T-helper 1 cell treated with Interleukin-12 subunit alpha and Interleukin-12 subunit beta and Interleukin-4 antibody, amounts not matched to agents 30 ng/mL and 1 ng/mL, for 36 hours (primary cell): ENCODE data around the gene NAXE. TPM values are rescaled to one million over a fixed set of nuclear protein-coding genes. Genes with fewer than 3 reads are reported as not detected.
"Not testable (repeated sequence)": the region's sequence is repeated elsewhere in the genome, so short reads cannot be mapped to it uniquely, and the experiment has no call there.

Source experiments
- intact Hi-C: fragments of 100-400 bp; cut with micrococcal nuclease; formaldehyde crosslinking; loops from one replicate; pipeline ENCODE4 v1.15.1; 2024
- total RNA-seq: library from RNA; stranded (reverse); gene quantifications from 2 replicates; pipeline ENCODE4 v1.2.3, GENCODE V29; 2022

The NAXE gene
- total RNA-seq, 1 donor from 2014 or later, result 58.2 TPM

DNA sequence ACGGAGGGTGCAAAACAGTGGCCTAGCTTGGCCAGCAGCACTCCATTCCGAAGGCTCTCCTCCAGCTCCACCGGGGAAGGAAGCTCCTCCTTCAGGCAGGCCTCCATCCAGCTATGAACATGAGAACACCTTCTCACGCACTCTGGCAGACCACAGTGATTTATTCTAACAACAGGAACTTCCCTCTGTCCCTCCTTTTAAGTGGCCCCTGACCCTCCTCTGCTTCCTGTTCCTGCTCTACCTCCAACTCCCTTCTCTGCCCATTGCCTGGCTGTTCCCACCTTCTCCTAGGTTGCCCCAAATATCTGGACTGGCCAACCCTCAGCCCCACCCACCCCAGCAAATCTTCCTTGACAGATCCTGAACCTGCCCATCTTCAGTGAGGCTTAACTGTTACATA lies 25.1 kb upstream of the NAXE start:
- intact Hi-C loops, result no loop called here

DNA sequence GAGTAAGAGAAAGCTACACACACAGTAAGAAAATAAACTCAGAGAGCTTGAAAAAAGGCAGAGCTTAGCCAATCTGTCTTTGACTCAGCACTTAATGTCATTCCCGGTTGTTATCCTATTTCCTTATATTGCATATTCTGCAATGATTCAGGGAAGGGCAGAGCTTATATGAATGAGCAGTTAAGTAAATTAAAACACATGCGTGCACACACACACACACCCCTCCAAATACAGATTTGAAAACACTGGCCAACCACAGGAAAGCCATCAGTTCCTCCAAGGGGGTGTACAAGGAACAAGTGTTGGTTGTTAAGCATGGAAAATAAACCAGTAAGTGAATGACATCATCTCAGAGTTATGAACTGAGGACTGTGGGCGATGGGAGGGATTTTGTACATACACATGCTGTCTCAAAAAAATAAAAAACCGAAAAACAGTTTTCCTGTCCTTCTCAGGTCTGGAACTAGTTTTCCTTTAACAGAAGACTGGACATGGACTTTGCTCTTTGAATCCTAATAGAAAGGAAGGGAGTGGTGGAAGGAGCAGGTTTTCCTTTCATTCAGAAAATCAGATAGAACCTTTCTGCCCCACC lies 20.2 kb upstream of the NAXE start:
- intact Hi-C loops, result loop anchor here (2.0 kb wide), 1 partner anchor 91 kb away; no protein-coding TSS in a partner anchor

DNA sequence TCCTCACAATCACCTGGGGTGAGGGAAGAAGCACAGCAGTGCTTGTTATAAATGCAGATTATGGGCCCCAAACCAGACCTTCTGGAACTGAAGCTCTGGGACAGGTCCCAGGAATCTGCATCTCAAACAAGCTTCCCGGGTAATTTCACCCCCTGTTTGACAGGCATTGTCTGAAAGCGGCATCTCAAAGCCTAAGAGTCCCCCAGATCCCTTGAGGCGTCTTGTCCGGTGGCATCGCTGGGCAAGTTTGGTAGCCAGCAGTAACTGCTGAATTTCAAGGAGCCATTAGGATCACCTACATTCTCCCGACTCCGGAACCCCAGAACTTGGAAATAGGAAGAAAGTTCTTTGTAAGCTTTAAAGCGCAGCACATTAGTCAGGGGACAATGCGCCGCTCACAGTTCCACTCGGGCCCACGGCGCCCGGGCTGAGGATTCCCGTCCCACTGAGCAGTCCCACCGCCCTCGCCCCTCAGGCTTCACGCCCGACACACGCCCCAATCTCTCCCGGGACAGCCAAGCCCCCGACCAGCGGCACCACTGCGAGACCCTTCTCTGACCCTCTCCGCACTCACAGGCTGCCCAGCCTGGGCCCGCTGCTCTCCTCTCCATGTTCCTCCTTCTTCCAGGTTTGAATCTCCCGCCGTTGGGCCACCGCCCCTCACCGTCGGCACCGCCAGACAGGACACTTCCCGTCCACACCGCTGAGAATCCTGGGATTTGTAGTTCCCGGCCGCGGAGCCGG lies 19.5 kb upstream of the NAXE start, which contains the start of gene IQGAP3:
Gene IQGAP3, minus strand, starts transcription at position 647 of the 744 bp plus-strand sequence. Its CDS starts 36 bp downstream, at position 611.
- intact Hi-C loops, result loop anchor here (1.0 to 2.0 kb wide), 4 partner anchors 29 to 234 kb away; partner anchors contain the start of genes CCT3, GPATCH4 and TSACC

DNA sequence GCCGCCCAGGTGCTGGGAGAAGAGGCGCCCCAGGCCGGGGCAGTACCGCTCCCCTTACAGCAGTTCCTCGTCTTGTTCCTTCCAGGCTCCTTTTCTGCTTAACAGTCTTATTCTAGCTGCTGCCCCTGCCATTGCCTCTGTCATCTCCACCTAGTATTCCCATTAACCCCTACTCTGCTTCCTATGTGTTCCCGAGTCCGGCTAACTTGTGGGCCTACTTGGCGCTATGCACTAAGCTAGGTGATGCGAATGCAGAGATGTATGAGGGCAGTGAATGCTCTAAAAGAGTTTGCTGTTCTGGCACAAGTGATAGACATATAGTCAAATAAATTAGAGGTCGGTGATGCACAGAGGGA lies 18.9 kb upstream of the NAXE start:
- intact Hi-C loops, result loop anchor here (1.0 kb wide), 3 partner anchors 29 to 234 kb away; partner anchors contain the start of genes CCT3, GPATCH4 and TSACC

DNA sequence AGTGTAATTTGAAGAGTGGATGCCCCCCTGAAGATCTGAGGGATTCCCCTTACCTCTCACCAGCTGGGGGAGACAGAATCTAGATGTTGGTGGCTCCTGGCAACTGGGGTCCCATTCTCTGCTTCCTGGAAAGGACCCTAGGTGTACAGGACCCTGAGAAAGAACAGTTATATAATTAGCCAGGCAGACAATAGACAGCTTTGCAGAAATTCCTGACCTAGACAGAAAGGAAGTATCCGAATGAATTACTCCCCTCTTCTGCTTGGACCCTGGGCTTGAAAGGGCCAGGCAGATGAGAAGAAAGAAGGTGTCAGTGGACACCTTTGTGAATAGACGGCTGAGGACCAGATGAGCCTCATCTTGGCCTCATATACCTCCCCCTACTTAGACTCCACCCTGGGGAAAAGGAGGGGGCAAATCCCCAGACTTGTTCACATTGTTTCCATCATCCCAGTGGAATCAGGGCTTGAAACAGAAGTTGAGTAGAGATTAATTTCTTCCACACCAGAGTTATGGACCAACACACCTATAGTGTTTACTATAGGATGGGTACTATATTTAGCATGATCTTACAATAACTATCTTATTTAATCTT lies 17.4 kb upstream of the NAXE start:
- intact Hi-C loops, result no loop called here

DNA sequence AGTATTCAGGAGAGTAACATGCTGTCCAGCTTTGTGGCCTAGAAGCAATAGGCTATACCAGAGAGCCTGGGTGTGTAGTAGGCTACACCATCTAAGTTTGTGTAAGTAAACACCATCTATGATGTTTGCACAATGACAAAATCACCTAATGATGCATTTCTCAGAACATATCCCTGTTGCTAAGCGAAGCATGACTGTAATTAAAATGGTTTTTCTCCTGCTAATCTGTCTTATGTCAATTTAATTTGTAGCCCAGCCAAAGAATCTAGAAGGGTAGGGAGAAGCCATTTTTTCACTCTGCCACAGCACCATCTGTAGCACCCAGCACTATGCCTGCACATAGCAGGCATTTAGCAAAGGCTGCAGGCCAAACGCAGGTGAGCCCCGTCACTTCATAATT lies 14.0 kb upstream of the NAXE start:
- intact Hi-C loops, result no loop called here

DNA sequence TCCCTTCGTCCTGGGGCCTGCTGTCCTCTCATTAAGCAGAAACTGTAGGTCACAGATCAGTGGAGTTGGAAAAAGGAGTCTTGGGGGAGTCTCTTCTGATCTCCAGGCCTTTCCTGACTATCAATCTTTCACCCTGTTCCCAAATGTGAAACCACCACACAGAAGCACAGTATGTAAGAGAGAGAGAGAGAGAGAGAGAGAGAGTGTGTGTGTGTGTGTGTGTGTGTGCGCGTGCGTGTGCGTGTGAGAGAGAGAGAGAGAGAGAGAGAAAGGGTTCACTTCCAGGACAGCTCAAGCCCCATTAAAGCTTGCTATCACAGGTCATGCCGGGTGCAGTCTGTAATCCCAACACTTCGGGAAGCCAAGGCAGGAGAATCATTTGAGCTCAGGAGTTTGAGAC lies 13.5 kb upstream of the NAXE start:
- intact Hi-C loops, result no loop called here

DNA sequence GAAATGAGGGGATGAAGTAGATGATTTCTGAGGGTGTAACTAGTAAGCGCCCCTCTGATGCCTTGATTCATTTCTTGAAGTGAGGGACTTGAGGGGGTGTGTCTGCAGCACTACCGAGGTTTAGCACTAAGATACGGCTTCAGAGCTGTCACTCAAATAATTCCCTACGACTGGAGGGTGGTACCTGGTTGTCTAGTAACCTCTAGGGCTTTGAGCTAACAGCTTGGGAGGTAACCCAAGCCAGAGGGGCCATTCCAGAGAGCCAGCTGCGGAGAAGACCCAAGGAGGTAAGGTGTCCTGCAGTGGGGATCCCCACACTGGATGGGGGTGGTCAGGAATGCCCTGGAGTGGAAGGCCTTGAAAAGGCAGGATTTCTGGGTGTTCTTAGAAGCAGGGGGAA lies 12.1 kb upstream of the NAXE start, which contains the start of gene TTC24:
Gene TTC24, plus strand, starts transcription at position 252 of the 400 bp plus-strand sequence. CDS start 1,642 bp downstream, outside the sequence.
- intact Hi-C loops, result no loop called here

DNA sequence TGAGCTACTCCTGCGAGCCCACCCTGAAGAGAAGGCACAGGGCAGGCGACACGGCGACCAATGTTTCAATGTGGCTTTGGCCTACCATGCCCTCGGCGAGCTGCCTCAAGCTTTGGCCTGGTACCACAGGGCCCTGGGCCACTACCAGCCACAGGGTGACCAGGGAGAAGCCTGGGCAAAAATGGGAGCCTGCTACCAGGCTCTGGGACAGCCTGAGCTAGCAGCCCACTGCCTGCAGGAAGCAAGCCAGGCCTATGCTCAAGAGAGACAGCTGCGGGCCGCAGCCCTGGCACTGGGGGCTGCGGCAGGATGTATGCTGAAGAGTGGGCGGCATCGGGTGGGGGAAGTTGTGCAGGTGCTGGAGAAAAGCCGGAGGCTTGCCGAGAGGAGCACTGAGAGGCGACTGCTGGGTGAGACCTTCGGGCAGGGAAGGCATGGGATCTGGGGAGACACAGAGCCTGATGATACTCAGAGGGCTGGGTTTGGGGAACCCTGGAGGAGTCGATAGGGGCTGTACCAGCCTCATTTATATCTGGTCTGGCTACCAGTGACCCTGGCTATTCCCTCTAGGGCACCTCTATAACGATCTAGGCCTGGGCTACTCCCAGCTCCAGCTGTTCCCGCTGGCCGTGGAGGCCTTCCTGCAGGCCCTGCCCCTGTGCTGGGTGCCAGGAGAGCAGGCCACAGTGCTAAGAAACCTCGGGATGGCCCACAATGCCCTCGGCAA lies 9.8 kb upstream of the NAXE start:
- intact Hi-C loops, result no loop called here

DNA sequence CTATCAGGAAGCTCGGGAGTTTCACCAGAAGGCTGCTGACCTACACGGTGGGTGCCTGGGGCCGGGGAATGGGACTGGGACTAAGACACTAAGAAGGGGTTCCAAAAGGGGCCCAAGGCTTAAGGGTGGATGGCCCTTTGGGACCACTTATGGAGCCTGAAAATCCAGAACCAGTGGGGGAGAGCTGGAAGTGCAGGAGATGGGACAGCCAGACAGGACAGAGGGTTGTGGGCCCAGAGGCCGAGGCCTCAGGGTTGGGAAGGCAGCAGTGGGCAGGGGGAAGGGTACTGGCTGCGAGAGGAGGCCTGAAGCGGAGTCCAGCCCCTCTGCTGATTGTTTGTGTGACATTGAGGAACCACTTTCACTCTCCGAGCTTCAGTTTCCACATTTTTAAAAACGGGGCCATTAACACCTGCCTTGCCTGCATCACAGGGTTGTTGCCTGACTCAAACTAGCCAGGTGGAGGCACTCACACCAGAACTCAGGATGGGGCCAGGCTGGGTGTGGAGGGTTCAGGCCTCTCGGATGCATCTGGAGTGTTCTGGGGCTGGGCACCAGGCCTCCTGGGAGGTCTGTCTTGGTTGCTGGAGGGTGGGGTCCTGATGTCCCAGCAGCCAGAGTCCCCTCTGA lies 9.1 kb upstream of the NAXE start:
- intact Hi-C loops, result no loop called here

DNA sequence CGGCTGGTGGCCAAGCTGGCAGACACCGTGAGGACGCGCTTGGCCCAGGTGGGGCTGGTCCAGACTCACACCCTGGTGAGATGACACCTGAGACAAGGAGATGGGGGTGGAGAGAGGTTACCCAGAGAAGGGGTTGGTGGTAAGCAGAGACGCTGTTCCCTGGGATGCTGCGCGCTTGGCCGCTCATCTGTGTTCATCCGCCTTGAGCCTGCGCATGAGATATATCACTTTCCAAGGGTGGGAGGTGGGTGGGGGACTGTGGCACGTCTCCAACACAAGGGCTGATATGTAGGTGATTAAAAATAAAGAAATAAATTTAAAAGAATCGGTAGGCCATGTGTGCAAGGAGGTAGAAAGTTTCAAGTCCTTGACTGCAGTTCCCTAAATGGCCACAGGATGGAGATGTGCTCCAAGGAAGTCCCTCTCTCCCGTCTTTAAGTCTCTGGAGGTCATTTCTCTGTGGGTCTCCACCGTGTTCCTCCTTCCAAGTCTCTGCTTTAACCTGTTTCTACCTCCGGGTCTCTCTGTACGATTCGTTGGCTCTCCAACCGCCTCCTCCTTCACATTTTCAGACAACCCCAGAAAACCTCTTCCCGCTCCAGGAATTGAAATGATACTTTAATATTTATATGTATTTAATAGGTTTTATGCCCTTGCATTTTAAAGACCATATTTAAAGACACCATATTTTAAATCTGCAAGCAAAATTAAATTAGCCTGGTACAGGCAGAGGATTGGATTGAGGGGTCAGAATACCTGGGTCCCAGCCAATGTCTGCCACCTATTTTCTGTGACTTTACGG lies 7.6 kb upstream of the NAXE start:
- intact Hi-C loops, result loop anchor here (1.0 to 2.0 kb wide), 4 partner anchors 17 to 104 kb away; partner anchors contain the start of genes GPATCH4 and MEF2D

DNA sequence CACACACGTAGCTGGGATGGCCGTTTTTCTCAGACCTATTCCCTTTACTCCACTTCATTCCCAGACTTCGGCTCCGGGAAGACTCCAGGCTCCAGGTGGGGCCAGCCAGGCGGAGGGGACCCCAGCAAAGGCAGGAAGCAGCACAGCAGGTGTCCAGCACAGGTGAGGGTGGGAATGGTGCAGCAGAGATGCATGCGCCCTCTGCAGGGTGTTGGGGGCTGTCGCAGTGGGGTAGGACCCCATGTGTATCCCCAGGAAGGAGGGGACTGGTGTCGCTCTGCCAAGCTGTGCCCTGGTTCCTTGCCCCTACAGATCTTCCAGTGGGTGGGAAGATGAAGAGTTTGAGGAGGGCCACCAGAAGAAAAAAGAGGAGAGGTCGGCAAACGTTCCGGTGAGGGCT lies 6.8 kb upstream of the NAXE start:
- intact Hi-C loops, result loop anchor here (1.0 to 2.0 kb wide), 4 partner anchors 16 to 105 kb away; partner anchors contain the start of genes GPATCH4 and MEF2D

DNA sequence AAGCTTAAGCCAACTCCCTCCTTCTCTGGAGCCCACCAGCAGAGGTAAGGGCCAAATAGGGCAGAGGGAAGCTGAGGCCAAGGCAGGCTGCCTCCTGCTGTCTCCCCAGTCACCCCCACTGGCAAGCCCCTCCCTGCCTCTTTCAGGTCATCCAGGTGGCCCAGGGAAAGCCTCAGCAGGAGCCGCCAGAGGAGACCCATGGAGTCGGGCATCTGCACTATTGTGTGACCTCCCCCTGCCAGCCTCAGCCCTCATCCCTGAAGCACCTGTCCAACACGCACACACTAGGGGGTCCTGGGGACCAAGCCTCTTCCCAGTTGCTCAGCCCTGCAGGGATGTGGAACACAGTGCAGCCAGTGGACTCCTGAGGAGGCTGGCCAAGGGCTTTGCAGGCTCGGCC lies 5.3 kb upstream of the NAXE start:
- intact Hi-C loops, result no loop called here

DNA sequence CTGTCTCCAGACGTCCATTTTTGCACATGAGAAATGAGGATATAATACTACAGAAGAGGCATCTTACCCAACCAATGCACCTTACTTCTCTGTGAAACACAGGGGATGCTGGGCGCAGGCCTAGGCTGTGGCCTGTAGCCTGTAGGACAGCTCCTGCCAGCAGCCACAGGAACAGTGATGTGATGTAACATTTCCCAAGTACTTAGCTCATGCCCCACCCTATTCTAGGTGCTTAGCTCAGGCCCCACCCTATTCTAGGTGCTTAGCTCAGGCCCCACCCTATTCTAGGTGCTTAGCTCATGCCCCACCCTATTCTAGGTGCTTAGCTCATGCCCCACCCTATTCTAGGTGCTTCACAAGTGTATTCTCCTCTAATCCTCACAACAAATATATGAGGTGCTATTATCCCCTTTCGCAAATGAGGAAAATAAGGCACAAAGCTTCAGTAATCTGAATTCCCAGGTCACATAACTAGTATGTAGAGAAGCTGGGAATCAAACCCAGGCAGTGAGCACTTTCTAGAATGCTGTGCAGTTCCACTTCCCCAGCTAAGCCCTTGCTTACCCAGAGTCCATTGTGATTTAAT lies 4.6 kb upstream of the NAXE start:
- intact Hi-C loops, result no loop called here

DNA sequence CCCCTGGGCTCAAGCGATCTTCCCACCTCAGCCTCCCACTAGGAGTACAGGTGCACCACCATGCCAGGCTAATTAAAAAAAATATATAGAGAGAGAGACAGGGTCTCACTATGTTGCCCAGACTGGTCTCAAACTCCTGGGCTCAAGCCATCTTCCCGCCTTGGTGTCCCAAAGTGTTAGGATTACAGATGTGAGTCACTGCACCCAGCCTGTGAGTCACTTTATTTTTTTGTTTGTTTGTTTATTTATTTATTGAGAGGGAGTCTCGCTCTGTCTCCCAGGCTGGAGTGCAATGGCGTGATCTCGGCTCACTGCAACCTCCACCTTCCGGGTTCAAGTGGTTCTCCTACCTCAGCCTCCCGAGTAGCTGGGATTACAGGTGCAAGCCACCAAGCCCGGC lies 3.6 kb upstream of the NAXE start:
- intact Hi-C loops, result not testable (repeated sequence)

DNA sequence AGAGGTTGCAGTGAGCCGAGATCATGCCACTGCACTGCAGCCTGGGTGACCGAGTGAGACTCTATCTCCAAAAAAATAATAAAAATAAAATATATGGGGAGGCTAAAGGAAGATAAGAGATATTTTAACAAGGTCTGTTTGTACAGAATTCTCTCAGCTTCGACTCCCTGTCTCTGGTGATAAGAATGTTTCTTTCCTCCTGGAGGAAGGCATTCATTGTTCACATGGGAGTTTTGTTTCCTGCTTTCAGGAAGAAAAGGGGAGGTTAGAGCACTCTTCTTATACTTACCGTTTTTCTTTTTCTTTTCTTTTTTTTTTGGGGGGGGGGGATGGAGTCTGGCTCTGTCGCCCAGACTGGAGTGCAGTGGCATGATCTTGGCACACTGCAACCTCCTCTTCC lies 2.0 kb upstream of the NAXE start:
- intact Hi-C loops, result no loop called here

DNA sequence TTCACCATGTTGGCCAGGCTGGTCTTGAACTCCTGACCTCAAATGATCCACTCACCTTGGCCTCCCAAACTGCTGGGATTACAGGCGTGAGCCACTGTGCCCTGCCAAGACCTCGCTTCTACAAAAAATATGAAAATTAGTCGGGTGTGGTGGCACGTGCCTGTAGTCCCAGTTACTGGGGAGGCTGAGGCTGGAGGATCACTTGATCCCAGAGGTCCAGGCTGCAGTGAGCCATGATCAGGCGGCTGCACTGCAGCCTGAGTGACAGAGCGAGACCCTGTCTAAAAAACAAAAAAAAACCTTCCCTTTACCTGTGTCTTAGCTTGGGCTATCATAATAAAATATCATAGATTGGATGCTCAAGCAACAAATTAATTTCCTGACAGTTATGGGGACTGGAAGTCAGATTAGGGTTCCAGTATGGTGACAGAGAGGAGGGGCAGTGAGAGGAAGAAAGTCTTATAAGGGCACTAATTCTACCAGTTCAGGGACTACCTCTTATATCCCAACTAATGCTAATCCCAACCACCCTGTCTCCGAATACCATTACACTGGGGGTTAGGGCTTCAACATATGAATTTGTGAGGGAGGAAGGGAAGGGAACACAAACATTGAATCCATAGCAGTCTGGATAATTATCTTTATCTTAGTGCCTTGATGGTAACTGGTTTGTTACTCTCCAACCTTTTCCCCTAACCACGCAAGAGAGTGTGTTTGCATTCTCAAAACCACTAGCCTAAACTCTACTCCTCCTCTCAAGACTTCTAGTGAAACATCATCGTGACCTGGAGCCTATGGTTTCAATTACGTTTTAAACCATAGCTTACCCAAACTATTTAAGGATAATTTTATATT lies 1.0 kb upstream of the NAXE start:
- intact Hi-C loops, result no loop called here

DNA sequence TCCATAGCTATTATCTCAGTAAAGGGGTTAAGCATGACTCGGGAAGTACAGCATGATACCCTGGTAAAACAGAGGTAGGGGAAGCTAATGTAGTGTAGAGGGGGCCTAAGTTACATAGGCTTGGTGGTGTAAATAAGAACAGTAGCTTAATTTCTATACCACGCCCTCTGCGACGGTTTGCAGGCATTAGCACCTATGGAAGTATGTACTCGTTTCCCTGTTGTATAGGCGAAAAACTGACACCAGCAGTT lies 470 bp upstream of the NAXE start:
- intact Hi-C loops, result no loop called here
